GM18870 (cell line): ENCODE data around the gene SUCO.
"Not testable (repeated sequence)": the region's sequence is repeated elsewhere in the genome, so short reads cannot be mapped to it uniquely, and the experiment has no call there.

Source experiments
- ATAC-seq: cut with Tn5 transposase; IDR thresholded peaks from one replicate; pipeline ENCODE4 v1.9.1; 2021; ENCODE audit warnings: moderate library complexity; ENCODE audit not compliant: unreplicated experiment

The SUCO gene

DNA sequence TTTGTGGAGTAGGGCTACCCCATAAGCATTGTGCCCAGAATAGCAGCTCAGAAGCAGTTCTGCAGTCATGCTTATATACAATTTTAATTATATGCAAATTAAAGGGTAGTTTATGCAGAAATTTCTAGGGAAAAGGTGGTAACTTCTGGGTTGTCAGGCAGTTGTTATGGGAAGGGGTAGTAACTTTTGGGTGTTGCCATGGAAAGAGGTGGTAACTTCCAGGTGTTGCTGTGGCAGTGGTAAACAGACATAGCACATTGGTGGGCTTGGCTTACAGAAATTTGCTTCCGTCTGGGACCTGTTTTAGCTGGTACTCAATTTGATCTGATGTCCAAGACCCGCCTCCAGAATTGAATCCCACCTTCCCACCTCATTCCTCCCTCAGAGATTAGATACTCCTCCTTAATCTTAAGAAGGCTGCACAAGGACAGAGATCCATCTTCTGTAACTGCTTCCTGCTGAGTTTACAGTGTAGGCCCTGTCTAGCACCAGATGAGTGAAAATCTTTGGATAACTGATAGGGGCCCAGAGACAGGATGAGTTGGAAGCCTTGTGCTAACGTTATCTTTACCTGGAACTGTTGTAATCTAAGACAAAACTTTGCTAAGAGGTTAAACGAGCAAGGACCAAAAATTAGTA, 26.7 kb downstream of the SUCO start:
- ATAC-seq = no peak

DNA sequence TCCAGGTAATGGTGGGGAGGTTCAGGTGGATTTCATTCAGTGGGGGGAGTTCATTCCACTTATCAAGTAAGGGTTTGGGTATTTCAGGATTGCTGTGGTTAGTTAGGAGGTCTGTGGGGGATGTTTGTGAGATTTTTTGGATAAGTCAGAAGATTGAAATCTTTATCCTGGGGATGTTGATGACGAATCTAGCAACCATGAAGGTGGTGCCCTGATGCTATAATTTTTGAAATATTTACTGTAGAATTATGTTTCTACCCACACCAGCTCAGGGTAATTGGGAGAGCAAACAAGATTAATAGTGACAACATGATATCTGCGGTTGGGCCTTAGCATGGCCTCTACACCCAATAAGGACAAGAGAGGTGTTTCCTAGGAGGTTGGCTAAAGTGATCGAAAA, 28.3 kb downstream of the SUCO start:
- no peak for ATAC-seq

DNA sequence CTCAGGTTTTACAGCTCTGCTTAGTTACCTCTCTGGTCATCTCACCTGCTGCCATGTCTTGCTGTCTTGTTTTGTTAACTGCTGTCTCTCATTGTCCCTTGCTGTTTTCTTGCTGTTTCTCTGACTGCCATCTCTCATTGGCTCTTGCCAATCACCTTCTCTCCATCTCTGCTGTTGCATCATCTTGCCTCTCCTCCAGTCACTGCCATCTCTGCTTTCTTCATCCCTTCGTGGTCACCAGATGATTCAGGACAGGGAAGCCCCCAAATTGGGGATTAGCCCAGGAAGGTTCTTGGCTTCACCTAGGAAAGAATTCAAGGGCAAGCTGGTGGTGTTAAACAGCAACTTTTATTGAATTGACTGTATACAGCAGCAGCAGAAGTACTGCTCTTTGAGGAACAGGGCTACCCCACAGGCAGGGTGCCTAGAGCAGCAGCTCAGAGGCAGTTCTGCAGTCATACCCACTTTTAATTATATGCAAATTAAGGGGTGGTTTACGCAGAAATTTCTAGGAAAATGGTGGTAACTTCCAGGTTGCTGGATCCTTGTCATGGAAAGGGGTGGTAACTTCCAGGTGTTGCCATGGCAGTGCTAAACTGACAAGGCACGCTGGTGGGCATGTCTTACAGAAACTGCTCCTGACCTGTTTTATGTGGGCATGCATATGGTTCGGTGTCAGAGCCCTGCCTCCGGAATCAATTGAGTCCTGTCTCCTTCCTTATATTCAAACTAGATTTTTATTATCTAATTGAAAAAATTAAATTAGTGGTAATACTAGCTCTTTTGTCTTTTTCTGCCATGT, 33.4 kb downstream of the SUCO start:
- no peak for ATAC-seq

DNA sequence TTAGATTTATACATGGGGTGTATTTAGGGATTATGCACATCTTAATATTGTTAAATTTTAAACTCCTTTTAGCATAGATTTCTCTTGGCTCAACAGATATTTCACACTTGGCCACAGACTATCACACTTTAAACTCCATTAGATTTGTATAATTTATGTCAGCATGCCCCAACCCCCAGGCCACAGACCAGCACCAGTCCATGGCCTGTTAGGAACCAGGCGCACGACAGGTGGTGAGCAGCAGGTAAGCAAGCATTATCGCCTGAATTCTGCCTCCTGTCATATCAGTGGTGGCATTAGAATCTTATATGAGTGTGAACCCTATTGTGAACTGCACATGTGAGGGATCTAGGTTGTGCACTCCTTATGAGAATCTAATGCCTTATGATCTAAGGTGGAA, 34.8 kb downstream of the SUCO start:
- ATAC-seq = no peak

DNA sequence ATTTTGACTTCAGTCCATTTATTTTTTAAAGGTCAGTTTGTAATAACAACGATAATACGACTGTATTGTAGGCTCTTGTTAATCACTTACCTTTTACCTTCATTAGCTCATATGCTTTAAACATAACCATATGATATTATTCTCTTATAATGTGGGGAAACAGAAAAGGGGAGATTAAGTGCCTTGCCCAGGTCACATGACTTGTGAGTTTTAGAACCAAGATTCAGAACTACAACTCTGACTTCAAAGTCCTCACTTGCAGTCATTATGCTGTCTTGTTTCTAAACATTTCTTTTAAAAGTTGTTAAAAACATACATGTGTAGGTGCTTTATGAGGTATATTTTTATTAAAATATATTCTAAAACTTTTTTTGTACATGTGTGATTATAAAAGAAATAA, 41.1 kb downstream of the SUCO start:
- no peak for ATAC-seq

DNA sequence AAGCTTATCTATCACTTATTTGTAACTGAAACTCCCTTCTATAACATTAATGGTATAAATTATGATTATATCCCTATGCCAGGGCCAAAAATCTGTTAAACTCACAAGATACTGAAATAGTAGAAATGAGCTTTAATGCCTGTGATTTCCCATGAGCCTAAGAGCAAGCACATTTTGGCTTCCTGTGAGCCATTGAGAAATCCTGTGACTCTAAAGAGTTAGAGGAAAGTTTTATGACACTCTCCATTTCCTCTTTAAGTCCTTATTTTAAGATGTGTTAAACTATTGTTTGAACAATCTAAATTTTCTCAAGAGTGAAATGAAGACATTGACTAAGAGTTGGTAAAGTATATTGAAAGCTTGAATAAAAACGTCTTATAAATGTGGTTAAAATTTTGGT, 45.6 kb downstream of the SUCO start:
- ATAC-seq = no peak

DNA sequence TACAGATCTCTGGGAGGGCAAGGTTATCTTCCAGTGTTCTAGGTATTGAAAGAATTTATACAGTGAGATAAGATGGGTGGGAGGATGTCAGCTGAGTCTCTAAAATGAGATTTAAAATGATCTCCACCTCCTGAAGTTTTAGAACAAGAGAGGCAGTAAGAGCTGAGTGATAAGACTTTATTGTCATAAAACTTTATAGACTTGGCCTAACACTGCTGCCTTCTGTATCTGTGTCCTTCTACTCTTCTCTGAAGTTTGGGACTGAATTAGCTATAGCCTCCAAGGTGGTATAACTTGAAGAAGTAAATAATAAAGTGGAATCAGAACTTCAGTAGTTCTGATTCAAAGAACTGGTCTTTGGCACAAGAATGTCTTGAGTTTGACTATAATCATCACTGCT, 48.3 kb downstream of the SUCO start:
- no peak for ATAC-seq

DNA sequence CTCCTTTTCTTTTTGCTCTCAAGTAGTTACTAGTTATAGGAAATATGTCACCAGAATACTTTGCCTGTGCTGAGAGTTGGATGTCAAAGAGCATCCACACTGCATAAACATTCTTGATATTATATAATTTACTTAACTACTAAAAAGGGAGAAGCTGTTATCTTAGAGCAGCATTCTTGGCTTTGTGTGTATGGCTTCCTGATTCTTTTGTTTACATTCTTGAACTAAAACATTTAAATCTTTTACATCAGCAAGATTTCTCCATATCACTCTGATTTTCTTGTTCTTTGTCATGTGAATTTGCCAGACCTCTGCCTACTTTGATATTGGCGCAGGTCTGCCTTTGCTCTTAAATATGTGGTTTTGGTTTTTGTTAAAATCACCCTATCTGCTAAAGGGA, 48.8 kb downstream of the SUCO start:
- ATAC-seq = no peak

DNA sequence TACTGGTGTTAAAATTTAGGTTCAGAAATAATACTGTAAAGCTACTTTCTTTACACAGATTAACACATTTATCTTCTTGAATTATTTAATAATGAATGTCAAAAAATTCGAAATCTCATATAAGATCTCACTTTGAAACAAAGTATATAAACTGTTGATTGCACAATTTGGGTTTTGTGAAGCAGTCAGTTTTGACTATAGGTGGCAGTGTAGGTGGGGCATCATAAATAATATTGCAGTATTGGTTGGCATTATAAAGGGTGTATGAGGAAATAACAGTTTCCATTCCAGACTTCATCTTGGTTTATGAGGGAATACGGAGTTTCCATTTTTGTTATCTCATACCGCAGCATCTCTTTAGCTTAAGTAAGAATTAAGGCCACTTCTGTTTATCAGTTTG, 49.9 kb downstream of the SUCO start:
- ATAC-seq = no peak

DNA sequence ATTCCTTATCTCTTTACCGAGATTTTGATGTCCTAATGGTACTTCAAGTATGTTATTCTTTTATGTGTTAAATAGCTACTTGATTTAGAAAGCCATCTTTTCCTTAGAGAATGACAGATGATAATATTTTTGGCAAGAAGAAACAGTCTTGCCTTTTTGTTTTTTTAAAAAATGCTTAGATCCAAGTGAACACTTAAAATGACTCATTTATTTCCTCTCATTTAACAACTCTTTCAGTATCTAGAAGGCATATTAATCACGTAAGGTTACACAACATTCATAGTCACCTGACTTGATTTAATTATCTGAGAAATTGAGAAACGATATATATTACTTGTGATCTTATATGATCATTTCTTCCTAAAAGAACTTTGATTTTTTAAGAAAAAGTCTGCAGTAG, 52.4 kb downstream of the SUCO start:
- ATAC-seq = no peak

DNA sequence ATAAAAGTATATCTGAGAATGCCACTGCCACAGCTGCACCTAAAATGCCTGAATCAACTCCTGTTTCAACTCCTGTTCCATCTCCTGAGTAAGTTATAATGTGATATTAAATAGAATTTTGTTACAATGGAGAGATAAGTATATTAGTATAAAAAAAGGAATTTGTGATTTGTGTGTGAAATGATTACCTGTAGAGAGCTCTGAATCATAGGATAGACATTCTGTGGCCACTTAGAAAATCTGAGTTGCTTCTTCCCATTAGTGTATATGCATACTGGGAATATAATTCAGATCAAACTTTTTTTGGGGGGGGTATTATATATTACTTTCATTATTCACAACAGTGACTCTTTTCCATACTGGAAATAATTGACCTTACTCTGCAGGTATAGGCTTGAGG, 52.9 kb downstream of the SUCO start:
- ATAC-seq = no peak

DNA sequence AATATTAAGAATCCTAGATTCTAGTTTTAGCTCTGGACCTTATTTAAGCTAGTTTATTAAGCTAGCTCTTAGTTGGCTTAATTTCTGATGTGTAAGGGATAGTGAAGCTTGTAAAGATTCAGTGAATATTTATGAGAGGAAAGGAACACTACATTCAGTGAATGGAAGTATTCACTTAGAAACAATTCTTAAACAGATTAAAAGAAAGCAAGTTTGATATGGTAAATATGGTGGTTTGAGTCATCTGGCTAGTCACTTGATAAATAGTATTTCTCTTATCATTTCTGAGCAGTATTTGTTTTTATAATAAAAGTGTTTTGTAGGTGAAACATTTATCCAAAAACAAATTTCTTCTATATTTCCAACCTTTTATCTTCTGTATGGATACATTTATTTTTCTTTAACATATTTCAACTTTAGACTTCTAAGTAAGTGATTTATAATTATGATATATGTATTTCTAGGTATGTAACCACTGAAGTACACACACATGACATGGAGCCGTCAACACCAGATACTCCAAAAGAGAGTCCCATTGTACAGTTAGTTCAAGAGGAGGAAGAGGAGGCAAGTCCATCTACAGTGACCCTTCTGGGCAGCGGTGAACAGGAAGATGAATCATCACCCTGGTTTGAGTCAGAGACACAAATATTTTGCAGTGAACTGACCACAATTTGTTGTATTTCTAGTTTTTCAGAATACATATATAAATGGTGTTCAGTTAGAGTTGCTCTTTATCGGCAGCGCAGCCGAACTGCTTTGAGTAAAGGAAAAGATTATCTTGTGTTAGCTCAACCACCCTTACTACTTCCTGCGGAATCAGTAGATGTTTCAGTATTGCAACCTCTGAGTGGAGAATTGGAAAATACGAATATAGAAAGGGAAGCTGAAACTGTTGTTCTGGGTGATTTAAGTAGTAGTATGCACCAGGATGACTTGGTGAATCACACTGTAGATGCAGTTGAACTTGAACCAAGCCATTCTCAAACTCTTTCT, 55.6 kb downstream of the SUCO start:
- no peak for ATAC-seq

DNA sequence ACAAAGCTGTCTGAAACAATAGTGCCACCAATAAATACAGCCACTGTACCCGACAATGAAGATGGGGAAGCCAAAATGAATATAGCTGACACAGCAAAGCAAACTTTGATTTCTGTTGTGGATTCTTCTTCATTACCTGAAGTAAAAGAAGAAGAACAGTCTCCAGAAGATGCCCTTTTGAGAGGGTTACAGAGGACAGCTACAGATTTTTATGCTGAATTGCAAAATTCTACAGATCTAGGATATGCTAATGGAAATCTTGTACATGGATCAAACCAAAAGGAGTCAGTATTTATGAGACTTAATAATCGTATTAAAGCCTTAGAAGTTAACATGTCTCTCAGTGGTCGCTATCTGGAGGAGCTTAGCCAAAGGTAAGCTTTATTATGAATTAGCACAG, 56.6 kb downstream of the SUCO start:
- ATAC-seq = no peak

DNA sequence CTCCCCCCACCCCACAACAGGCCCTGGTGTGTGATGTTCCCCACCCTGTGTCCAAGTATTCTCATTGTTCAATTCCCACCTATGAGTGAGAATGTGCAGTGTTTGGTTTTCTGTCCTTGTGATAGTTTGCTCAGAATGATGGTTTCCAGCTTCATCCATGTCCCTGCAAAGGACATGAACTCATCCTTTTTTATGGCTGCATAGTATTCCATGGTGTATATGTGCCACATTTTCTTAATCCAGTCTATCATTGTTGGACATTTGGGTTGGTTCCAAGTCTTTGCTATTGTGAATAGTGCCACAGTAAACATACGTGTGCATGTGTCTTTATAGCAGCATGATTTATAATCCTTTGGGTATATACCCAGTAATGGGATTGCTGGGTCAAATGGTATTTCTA, 58.5 kb downstream of the SUCO start:
- not testable (repeated sequence) for ATAC-seq

DNA sequence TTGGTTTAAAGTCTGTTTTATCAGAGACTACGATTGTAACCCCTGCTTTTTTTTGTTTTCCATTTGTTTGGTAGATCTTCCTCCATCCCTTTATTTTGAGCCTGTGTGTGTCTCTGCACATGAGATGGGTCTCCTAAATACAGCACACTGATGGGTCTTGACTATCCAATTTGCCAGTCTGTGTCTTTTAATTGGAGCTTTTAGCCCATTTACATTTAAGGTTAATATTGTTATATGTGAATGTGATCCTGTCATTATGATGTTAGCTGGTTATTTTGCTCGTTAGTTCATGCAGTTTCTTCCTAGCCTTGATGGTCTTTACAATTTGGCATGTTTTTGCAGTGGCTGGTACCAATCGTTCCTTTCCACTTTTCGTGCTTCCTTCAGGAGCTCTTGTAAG, 62.1 kb downstream of the SUCO start:
- not testable (repeated sequence) for ATAC-seq

DNA sequence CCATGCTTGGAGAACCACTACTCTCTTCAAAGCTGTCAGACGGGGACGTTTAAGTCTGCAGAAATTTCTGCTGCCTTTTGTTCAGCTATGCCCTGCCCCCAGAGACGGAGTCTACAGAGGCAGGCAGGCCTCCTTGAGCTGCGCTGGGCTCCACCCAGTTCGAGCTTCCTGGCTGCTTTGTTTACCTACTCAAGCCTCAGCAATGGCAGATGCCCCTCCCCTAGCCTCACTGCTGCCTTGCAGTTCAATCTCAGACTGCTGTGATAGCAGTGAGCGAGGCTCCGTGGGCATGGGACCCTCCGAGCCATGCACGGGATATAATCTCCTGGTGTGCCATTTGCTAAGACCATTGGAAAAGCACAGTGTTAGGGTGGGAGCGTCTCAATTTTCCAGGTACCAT, 63.8 kb downstream of the SUCO start:
- ATAC-seq = not testable (repeated sequence)

DNA sequence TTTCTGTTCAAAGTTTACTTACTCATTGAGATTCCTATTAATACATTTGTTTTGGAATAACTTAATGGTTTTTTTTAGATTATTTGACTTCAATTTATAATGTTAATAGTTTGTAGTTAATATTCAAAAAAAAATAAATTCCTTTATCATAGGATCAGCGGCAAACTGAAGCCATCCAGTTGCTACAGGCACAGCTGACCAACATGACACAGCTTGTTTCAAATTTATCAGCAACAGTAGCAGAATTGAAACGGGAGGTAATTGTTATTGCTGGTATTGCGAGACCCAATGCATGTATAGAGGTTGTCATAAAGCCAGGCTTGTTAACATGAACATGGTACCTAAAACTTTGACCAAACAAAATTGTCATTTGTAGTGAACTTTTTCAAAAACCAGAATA, 67.0 kb downstream of the SUCO start:
- no peak for ATAC-seq

DNA sequence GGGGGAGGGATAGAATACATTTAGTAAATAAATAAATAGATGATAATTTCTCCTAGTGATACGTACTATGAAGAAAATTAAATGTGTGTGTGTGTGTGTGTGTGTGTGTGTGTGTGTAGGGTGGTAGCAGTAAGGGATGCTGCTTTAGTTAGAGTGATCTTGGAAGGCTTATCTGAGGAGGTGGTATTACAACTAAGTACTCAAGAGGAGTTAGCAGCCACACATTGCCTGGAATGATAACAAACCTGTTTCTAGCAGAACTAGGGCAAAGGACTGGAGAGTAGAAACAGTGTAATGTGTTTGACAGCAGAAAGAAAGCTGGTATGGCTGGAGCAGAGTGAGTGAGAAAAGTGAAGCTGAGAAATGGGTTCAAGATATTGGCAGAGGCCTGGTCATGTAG, 67.7 kb downstream of the SUCO start:
- ATAC-seq = no peak

DNA sequence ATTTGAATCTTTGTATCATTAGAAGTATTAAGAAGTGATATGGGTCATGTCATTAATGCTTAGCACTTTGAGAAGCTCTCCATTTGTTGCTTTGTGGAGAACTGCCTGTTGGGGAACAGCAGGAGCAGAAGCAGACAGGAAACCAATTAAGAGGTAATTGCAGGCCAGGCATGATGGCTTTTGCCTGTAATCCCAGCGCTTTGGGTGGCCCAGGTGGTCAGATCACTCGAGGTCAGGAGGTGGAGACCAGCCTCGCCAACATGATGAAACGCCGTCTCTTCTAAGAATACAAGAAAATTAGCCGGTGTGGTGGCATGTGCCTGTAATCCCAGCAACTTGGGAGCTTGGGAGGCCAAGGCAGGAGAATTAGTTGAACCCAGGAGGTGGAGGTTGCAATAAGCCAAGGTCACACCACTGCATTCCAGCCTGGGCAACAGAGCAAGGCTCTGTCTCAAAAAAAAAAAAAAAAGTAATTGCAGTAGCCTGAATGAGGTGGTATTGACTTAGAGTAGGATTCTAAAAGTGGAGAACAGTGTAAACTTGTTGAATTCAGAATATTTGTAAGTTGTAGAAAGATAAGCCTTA, 68.2 kb downstream of the SUCO start:
- ATAC-seq = no peak

DNA sequence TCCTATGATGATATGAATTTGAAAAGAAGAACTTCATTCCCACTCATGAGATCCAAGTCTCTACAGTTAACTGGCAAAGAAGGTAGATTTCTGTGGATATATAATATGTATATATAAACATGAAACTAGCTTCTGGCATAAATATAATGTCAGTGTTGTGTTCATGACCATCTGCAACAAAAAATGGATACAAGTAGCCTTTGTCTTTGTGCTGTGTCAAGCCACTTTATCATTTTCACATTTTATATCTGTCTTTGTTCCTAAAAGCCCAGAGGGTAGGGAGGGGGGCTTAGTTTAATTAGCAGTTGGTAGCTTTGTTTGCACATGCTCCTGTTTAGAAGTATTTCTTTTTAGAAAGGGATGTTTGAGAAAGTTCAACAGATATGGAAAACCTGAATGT, 69.8 kb downstream of the SUCO start:
- ATAC-seq = no peak

DNA sequence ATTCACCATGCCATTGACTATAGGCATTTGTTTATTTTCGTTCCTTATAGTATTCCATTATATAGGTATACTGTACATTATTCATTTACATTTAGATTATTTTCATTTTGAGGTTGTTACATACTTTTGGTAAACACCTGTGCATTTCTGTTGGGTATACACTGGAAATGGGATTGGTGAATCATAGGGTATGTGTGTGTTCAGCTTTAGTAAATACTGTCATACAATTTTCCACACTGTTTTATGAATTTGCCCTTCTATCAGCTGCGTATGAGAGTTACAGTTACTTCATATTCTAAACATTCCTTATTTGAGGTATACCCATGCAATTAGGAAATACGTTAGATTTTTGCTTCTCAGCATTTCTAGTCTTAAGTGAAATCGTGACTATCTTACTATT, 70.9 kb downstream of the SUCO start:
- ATAC-seq = no peak
